Skeletal muscle tissue (tissue), 4 donors: ENCODE results near the gene LLGL2. TPM values are rescaled to one million over a fixed set of nuclear protein-coding genes. Genes with fewer than 3 reads are reported as not detected.

ENCODE experiments used
- H3K27ac ChIP-seq: one replicate; pipeline ENCODE4 v1.7.0; 2013; ENCODE audit warnings: mild to moderate bottlenecking, low read depth, low read length, inconsistent platforms
- H3K27me3 ChIP-seq, 3 donors: one replicate each; pipeline ENCODE4 v1.7.0; 2013; ENCODE audit warnings: low read length in 3 of 3; ENCODE audit not compliant: control insufficient read depth in 3 of 3, insufficient read depth in 3 of 3
- H3K36me3 ChIP-seq, 3 donors: one replicate each; pipeline ENCODE4 v1.7.0; 2013; ENCODE audit warnings: low read length in 3 of 3; ENCODE audit not compliant: control insufficient read depth in 3 of 3, insufficient read depth in 3 of 3
- H3K4me1 ChIP-seq, 3 donors: one replicate each; pipeline ENCODE4 v1.7.0; 2013; ENCODE audit warnings: low read length in 3 of 3, mild to moderate bottlenecking in 3 of 3; ENCODE audit not compliant: control insufficient read depth in 3 of 3, insufficient read depth in 3 of 3
- H3K4me3 ChIP-seq, 3 donors: one replicate each; pipeline ENCODE4 v1.7.0; 2013; ENCODE audit warnings: low read length in 3 of 3
- H3K9ac ChIP-seq, 3 donors: one replicate each; pipeline ENCODE4 v1.7.0; 2013; ENCODE audit warnings: low read length in 3 of 3, mild to moderate bottlenecking in 3 of 3, moderate library complexity in 2 of 3, low read depth in 1 of 3
- H3K9me3 ChIP-seq, 3 donors: one replicate each; pipeline ENCODE4 v1.7.0; 2013; ENCODE audit warnings: low read length in 3 of 3; ENCODE audit not compliant: control insufficient read depth in 3 of 3
- total RNA-seq: library from RNA; depleted of rRNA; stranded (reverse); fragments of >200 nt; gene quantifications from one replicate; pipeline ENCODE4 v1.2.3, GENCODE V29; 2014
- donor health status: Osteomylitis.

Gene LLGL2
- total RNA-seq, 1 donor from 2014 or later = 4.7 TPM

DNA sequence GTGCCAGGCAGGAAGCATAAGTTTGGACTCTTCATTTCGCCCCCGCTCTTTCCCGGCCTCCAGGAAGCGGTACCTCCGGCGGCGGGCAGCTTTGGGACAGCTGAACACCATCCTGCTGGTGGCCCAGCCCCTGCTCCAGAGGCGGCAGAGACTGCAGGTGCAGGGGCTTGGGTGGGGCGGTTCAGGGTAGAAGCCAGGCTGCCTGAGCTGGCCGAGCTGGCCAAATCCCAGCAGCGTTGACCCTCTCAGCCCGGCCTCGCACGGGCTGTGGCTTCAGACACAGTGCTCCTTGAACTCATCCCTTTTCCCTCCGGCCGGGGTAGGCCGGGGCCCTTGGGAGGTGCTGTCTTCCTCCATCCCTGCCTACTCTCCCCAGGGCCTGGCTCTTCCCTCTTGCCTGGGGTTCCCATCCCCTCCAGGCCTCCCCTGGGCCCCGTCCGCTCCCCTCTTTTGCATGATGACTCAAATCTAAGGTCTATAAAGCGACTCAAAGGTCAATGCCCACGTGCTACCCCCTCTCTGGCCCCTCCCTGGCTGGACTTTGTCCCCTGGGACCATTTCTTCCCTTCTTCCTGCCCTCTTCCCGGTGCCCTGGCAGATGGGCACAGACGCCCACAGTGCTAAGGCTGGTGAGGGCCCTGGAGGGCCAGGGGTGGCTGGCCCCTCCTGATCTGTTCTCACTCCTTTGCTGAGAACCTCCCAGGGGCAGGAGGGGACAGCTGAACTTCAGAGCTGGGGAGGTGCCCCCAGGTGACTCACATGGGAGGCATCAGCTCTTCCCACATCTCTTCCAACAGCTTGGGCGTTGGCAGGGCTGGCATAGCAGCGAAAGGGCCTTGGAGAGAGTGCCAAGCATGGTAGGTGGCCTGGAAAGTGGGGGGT is 84.8 kb downstream of the LLGL2 start:
- Histone ChIP-seq H3K27ac (no peak overlapping the region), H3K4me1 (no peaks in the 10 kb centered on the region), H3K9me3 (no peaks in the 10 kb centered on the region), H3K36me3 (peaks cover 0 to 7% (median 3%) of the 10 kb centered on the region in 3 donors), H3K4me3 (no peak overlapping the region), H3K9ac (no peak overlapping the region), H3K27me3 (no peaks in the 10 kb centered on the region)

DNA sequence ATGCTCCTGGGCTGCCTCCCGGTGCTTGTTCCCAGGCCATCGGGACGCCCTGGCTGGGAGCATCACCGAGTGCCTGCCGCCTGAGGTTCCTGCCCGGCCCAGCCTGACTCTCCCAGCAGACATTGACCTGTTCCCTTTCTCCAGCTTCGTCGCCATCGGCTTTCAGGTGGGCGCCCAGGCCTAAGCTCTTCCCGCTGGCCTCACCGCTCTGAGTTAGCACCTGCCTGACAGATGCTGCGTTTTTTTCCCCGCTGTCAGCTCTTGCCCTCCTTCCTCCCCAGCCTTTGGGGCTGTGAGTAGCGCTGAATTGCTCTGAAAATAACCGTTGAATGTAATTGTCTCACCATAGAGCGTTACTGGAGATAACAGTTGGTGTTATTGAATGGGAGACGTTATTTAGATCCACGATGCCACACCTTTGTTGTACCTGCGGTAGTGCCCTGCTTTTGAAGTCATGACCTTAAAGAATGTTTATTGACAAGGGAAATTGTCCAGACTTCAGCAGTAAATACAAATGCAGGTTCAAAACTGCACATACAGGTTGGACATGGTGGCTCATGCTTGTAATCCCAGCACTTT is 86.4 kb downstream of the LLGL2 start:
- Histone ChIP-seq H3K36me3 (peaks cover 0 to 7% (median 3%) of the 10 kb centered on the region in 3 donors), H3K27ac (no peak overlapping the region), H3K9me3 (no peaks in the 10 kb centered on the region), H3K9ac (no peak overlapping the region), H3K4me1 (no peaks in the 10 kb centered on the region), H3K27me3 (no peaks in the 10 kb centered on the region), H3K4me3 (no peak overlapping the region)

DNA sequence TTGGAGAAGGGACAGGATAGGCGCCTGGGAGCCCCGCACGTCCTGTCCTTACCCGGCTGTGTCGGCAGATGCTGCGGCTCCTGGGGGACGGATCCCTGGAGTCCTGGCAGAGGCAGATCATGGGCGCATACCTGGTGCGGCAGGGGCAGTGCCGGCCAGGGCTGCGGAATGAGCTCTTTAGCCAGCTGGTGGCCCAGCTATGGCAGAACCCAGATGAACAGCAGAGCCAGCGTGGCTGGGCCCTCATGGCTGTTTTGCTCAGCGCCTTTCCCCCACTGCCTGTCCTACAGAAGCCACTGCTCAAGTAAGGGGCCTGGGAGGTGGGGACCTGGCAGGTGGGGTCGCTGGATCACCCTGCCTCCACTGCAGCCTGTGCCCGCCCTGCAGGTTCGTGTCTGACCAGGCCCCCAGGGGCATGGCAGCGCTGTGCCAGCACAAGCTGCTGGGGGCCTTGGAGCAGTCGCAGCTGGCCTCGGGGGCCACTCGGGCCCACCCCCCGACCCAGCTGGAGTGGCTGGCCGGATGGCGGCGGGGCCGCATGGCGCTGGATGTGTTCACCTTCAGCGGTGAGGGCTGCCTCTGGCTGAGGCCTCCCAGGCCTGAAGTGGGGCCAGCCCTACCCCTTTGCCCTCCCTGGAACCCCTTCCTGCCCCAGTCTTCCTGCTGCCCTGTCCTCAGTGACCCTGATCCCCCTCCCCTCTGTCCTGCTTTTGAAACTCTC is 87.6 kb downstream of the LLGL2 start:
- Histone ChIP-seq H3K9me3 (no peaks in the 10 kb centered on the region), H3K4me3 (no peak overlapping the region), H3K27me3 (peaks cover 0 to 4% (median under 1%) of the 10 kb centered on the region in 3 donors), H3K27ac (no peak overlapping the region), H3K36me3 (peaks cover 2 to 11% (median 6%) of the 10 kb centered on the region in 3 donors), H3K9ac (no peak overlapping the region), H3K4me1 (no peaks in the 10 kb centered on the region)

DNA sequence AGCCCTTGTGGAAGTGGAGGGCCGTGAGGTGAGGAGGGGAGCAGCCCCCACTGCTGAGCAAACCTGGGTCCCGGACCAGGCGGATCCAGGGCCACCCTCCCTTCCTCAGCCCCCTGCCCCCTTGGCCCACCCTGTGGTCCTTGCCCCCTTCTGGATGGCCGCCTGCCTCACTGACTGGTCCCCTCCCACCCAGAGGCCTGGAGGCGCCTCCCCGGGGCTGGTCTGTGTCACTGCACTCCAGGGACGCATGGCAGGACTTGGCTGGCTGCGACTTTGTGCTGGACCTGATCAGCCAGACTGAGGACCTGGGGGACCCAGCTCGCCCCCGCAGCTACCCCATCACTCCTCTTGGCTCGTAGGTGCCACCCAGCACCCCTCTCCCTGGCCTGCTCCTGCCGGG is 88.5 kb downstream of the LLGL2 start:
- no peak overlapping the region for H3K27ac ChIP-seq
- no peak overlapping the region for H3K9ac ChIP-seq
- H3K4me1 ChIP-seq = no peaks in the 10 kb centered on the region
- H3K27me3 ChIP-seq = peaks cover 0 to 4% (median 3%) of the 10 kb centered on the region in 3 donors
- no peak overlapping the region for H3K4me3 ChIP-seq
- H3K36me3 ChIP-seq = peaks cover 2 to 14% (median 12%) of the 10 kb centered on the region in 3 donors
- H3K9me3 ChIP-seq = no peaks in the 10 kb centered on the region

DNA sequence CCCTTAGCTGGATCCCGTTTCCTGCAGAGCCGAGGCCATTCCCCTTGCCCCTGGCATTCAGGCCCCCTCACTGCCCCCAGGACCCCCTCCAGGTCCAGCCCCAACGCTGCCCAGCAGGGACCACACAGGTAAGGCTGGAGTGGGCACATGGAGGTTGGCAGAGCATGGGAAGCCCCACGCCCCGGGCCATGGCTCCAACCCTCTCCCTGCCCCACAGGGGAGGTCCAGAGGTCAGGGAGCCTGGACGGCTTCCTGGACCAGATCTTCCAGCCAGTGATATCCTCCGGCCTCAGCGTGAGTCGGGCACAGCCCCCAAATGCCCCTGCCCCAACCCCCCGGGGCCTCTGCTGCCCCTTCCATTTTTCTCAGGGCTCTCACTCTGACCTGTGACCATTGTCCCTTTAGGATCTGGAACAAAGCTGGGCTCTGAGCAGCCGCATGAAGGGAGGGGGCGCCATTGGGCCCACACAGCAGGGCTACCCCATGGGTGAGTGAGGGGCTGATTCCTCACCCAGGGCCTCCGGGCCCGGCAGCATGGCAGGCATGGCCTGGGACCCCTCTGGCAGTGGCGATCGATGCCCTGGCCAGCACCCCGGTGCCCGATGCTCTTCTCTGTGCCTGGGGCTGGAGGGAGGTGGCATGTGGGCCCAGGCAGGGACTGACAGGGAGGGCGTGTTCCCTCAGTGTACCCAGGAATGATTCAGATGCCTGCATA is 89.2 kb downstream of the LLGL2 start:
- peaks cover 0 to 10% (median 3%) of the 10 kb centered on the region in 3 donors for H3K27me3 ChIP-seq
- H3K4me1 ChIP-seq = no peaks in the 10 kb centered on the region
- no peaks in the 10 kb centered on the region for H3K9me3 ChIP-seq
- no peak overlapping the region for H3K27ac ChIP-seq
- H3K36me3 ChIP-seq = peaks cover 5 to 15% (median 12%) of the 10 kb centered on the region in 3 donors
- H3K9ac ChIP-seq = no peak overlapping the region
- no peak overlapping the region for H3K4me3 ChIP-seq

DNA sequence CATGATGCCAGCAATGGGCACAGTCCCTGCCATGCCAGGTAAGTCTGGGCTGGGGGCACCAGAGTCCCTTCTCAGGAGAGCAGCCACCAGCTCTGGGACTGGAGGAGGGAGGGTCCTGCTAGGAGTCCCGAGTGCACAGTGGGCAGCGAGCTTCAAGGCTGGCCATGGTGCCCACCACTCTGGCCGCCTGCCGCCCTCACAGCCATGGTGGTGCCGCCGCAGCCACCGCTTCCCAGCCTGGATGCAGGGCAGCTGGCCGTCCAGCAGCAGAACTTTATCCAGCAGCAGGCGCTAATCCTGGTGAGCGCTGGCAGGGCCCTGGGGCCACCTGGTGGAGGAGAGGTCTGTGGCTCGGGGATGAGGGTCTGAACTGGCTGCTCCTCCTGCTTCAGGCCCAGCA is 89.8 kb downstream of the LLGL2 start:
- Histone ChIP-seq H3K4me3 (no peak overlapping the region), H3K4me1 (no peaks in the 10 kb centered on the region), H3K36me3 (peaks cover 5 to 15% (median 15%) of the 10 kb centered on the region in 3 donors), H3K27ac (no peak overlapping the region), H3K9me3 (no peaks in the 10 kb centered on the region), H3K27me3 (peaks cover 0 to 14% (median 6%) of the 10 kb centered on the region in 3 donors), H3K9ac (no peak overlapping the region)

DNA sequence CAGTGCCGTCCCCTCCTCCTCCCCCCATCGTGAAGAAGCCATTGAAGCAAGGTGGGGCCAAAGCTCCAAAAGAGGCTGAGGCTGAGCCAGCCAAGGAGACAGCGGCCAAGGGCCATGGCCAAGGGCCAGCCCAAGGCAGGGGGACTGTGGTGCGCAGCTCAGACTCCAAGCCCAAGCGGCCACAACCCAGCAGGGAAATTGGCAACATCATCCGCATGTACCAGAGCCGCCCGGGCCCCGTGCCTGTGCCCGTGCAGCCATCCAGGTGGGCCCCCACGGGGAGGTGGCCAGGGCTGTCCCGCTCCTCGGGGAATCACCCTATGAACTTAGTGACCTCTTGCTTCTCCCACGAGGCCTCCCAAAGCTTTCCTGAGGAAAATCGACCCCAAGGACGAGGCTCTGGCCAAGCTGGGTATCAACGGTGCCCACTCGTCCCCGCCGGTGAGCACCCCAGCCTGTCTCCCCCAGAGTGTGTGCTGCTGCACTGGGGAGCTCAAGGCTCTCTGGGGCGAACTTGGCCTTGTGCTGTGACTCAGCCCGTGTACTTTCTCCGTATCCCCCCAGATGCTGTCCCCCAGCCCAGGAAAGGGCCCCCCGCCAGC is 91.1 kb downstream of the LLGL2 start:
- Histone ChIP-seq H3K27ac (no peak overlapping the region), H3K9me3 (no peaks in the 10 kb centered on the region), H3K27me3 (peaks cover 0 to 14% (median 8%) of the 10 kb centered on the region in 3 donors), H3K9ac (no peak overlapping the region), H3K4me1 (no peaks in the 10 kb centered on the region), H3K4me3 (no peak overlapping the region), H3K36me3 (peaks cover 6 to 23% (median 12%) of the 10 kb centered on the region in 3 donors)

DNA sequence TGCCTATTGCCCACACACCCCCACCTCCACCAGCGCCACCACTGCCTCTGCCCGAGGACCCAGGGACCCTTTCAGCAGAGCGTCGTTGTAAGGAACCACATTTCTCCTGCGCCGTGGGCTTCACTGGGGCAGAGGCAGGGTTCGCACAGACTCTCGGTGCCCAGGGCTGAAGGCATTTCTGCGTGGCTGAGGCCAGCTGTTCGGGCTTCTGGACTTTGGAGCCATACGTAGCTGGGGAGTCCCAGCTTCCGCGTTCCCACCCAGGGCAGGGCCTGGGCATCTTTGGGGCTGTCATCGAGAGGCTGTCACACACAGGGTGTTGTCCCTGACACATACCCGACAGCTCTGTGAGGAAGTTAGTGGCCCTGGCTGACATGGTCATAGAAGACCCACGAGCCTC is 91.7 kb downstream of the LLGL2 start:
- peaks cover 6 to 23% (median 12%) of the 10 kb centered on the region in 3 donors for H3K36me3 ChIP-seq
- peaks cover 0 to 14% (median 8%) of the 10 kb centered on the region in 3 donors for H3K27me3 ChIP-seq
- no peaks in the 10 kb centered on the region for H3K9me3 ChIP-seq
- H3K9ac ChIP-seq = no peak overlapping the region
- H3K4me1 ChIP-seq = no peaks in the 10 kb centered on the region
- H3K27ac ChIP-seq = no peak overlapping the region
- H3K4me3 ChIP-seq = no peak overlapping the region

DNA sequence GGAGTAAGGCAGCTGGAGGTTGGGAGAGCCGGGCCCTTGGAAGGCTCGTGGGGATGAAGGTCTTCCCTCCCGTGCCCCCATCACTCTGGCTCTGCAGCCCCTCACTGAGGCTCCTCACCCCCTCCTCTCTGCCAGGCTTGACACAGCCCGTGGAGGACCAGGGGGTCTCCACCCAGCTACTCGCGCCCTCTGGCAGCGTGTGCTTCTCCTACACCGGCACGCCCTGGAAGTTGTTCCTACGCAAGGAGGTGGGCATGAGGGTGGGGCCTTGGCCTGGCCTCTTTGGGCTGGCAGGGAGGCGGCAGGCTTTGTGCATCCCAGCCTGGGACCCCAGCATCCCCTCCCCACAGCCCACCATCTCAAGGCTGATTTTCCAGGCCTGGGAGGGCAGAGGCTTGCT is 92.2 kb downstream of the LLGL2 start:
- H3K27me3 ChIP-seq = peaks cover 0 to 14% (median 8%) of the 10 kb centered on the region in 3 donors
- H3K36me3 ChIP-seq = peaks cover 6 to 23% (median 11%) of the 10 kb centered on the region in 3 donors

More for the DNA sequence above, 92.2 kb downstream of the LLGL2 start:
- Histone ChIP-seq H3K9me3 (no peaks in the 10 kb centered on the region), H3K27ac (no peak overlapping the region), H3K4me1 (no peaks in the 10 kb centered on the region), H3K4me3 (no peak overlapping the region), H3K9ac (no peak overlapping the region)
